ENCODE data around the gene PRKRA. TPM values are rescaled to one million over a fixed set of nuclear protein-coding genes. Genes with fewer than 3 reads are reported as not detected.

PRKRA gene
- total RNA-seq, 4 donors from 2014 or later, result 16.0 to 58.6 (median 42.4) TPM

DNA sequence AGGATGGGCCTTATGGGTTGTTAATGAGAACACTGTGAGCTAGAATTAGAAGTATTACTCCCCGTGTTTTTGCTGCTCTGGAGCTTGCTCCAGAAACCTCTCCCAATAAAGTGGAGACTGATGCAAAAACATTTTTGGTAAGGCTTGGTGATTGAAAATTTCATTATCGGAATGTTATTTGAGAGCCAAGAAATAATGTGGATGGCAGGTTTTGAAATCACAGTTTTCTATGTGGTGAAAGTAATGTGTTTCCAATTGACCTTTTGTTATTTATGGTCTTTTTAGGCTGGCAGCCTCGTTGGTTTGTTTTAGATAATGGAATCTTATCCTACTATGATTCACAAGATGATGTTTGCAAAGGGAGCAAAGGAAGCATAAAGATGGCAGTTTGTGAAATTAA, 34.4 kb upstream of the PRKRA start:
- Histone ChIP-seq H3K36me3 (peaks cover 0 to 27% (median 0%) of the 10 kb centered on the region in 3 donors), H3K27me3 (no peaks in the 10 kb centered on the region), H3K27ac (no peak overlapping the region), H3K4me3 (no peak overlapping the region), H3K9me3 (no peaks in the 10 kb centered on the region), H3K4me1 (peaks cover 7 to 45% (median 31%) of the 10 kb centered on the region in 3 donors)
- 69 to 72% methylated on average over 3 of the region's 3 CpGs for WGBS, 2 donors
- no peak for DNase-seq
- intact Hi-C loops (cut with DNase I), result no loop called here
- no peak for TF ChIP-seq POLR2A (IDR thresholded peaks at IDR 0.05)
- TF ChIP-seq, protein P1, sequence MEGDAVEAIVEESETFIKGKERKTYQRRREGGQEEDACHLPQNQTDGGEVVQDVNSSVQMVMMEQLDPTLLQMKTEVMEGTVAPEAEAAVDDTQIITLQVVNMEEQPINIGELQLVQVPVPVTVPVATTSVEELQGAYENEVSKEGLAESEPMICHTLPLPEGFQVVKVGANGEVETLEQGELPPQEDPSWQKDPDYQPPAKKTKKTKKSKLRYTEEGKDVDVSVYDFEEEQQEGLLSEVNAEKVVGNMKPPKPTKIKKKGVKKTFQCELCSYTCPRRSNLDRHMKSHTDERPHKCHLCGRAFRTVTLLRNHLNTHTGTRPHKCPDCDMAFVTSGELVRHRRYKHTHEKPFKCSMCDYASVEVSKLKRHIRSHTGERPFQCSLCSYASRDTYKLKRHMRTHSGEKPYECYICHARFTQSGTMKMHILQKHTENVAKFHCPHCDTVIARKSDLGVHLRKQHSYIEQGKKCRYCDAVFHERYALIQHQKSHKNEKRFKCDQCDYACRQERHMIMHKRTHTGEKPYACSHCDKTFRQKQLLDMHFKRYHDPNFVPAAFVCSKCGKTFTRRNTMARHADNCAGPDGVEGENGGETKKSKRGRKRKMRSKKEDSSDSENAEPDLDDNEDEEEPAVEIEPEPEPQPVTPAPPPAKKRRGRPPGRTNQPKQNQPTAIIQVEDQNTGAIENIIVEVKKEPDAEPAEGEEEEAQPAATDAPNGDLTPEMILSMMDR (IDR thresholded peaks at IDR 0.05), result no peak

DNA sequence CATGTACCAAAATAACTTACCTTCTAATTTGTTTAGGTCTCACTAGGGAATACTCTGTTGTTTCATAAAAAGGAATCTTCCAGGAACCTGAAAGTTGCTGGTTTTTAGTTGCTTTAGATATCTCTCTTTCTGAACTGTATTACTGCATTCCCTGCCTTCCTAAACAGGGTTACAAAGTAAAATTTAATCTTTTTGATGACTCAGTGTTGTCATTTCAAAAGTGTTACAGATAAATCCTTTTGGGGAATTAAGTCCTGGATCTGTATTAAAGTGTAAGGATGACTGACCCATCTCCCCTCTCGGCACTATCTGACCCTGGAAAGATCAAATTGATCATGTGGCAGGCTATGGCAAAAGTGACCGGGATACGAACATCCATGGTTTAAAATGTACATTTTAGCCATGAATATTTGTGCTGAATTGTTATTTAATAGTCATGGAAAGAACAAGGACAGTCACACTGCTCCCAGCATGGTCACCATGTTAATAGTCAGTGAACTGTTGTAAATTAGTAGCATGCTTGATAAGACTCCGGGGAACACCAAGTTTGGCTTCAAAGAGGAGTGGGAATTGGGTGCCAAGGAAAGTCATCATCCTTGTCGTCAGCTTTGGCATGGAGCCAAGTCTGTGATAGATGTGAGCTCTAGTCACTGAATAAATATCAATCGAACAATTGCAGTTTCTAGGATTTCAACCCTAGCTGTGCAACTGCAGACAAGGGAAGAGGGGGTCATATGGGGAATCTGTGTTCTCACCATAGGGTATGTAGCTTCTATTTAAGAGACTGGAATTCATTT, 33.5 kb upstream of the PRKRA start:
- no peaks in the 10 kb centered on the region for H3K9me3 ChIP-seq
- no peak for TF ChIP-seq POLR2A (IDR thresholded peaks at IDR 0.05)
- TF ChIP-seq, protein P1 (IDR thresholded peaks at IDR 0.05), result no peak
- no peaks in the 10 kb centered on the region for H3K27me3 ChIP-seq
- H3K36me3 ChIP-seq, result peaks cover 0 to 23% (median 0%) of the 10 kb centered on the region in 3 donors
- no peak overlapping the region for H3K4me3 ChIP-seq
- intact Hi-C loops (cut with DNase I), result no loop called here
- 49 to 51% methylated on average over 6 of the region's 6 CpGs for WGBS, 2 donors
- DNase-seq, result no peak
- peaks cover 12 to 51% (median 36%) of the 10 kb centered on the region in 3 donors for H3K4me1 ChIP-seq
- no peak overlapping the region for H3K27ac ChIP-seq

- Histone ChIP-seq H3K4me1 (peaks cover 12 to 64% (median 41%) of the 10 kb centered on the region in 3 donors), H3K27me3 (no peaks in the 10 kb centered on the region)
Observed at GRCh38 chr2:178482437-178482836, 31.5 kb upstream of the PRKRA start.

GRCh38 chr2:178480227-178481181, 29.5 kb upstream of the PRKRA start, which contains the start of gene PLEKHA3:
Gene PLEKHA3 (plus strand): TSS chr2:178480457. CDS start chr2:178480870, 413 bp downstream.
- Histone ChIP-seq H3K9me3 (no peaks in the 10 kb centered on the region), H3K4me1 (peaks cover 12 to 70% (median 43%) of the 10 kb centered on the region in 3 donors), H3K27ac (peak within 1 kb of the TSS; percentile 88 to 97 (median 94)), H3K27me3 (no peaks in the 10 kb centered on the region), H3K36me3 (no peaks in the 10 kb centered on the region), H3K4me3 (peak within 1 kb of the TSS; percentile 79 to 83 (median 82))
- TF ChIP-seq, protein P1 (IDR thresholded peaks at IDR 0.05), result peak in 1 of 6 experiments; percentile 10
- TF ChIP-seq POLR2A (IDR thresholded peaks at IDR 0.05), result peak in 3 of 4 donors; percentile 76 to 88 (median 86)
- intact Hi-C loops (cut with DNase I), result no loop called here
- WGBS, 2 donors, result 0% methylated on average over 6 to 12 of the region's 92 CpGs
- DNase-seq, result peak; percentile 55

More at GRCh38 chr2:178482437-178482836, 31.5 kb upstream of the PRKRA start:
- TF ChIP-seq, protein P1 (IDR thresholded peaks at IDR 0.05), result no peak
- no peak for TF ChIP-seq POLR2A (IDR thresholded peaks at IDR 0.05)
- no peak for DNase-seq
- intact Hi-C loops (cut with DNase I), result no loop called here
- Histone ChIP-seq H3K4me3 (no peak overlapping the region), H3K36me3 (peaks cover 0 to 16% (median 0%) of the 10 kb centered on the region in 3 donors), H3K9me3 (no peaks in the 10 kb centered on the region), H3K27ac (no peak overlapping the region)
- WGBS, 2 donors, result 82 to 83% methylated on average over 4 of the region's 4 CpGs
